ENCODE results near the gene RWDD1.

The RWDD1 gene

GRCh38 chr6:116570856-116571682 is at the start of gene RWDD1:
Gene RWDD1, plus strand, starts transcription at chr6:116571504. Its CDS starts 79 bp downstream, at chr6:116571583.
- peak; percentile 90 for DNase-seq

- no peak for DNase-seq
These were observed 48.4 kb upstream of the RWDD1 start for GRCh38 chr6:116522896-116523295.

GRCh38 chr6:116524236-116524635 is 47.1 kb upstream of the RWDD1 start:
- no peak for DNase-seq

- DNase-seq = no peak
These were observed 43.2 kb upstream of the RWDD1 start for GRCh38 chr6:116528133-116528532.

- DNase-seq = no peak
These were observed 42.5 kb upstream of the RWDD1 start for GRCh38 chr6:116528780-116529179.

GRCh38 chr6:116529466-116530290 is 41.6 kb upstream of the RWDD1 start:
- no peak for DNase-seq

GRCh38 chr6:116530436-116530835 is 40.9 kb upstream of the RWDD1 start:
- peak; percentile 12 for DNase-seq

GRCh38 chr6:116531675-116532570 is 39.4 kb upstream of the RWDD1 start:
- no peak for DNase-seq

GRCh38 chr6:116533233-116533957 is 37.9 kb upstream of the RWDD1 start:
- DNase-seq = no peak

- DNase-seq = no peak
These were observed 36.2 kb upstream of the RWDD1 start for GRCh38 chr6:116535109-116535508.

- DNase-seq = no peak
These were observed 35.1 kb upstream of the RWDD1 start for GRCh38 chr6:116536216-116536621.

GRCh38 chr6:116542426-116542825 is 28.9 kb upstream of the RWDD1 start:
- no peak for DNase-seq

GRCh38 chr6:116543149-116543548 is 28.2 kb upstream of the RWDD1 start:
- DNase-seq = no peak

GRCh38 chr6:116545651-116546050 is 25.7 kb upstream of the RWDD1 start, which contains the start of gene TRAPPC3L:
Gene TRAPPC3L, minus strand, starts transcription at chr6:116545684. Its CDS starts 170 bp downstream, at chr6:116545514.
- DNase-seq = no peak

GRCh38 chr6:116547358-116547757 is 23.9 kb upstream of the RWDD1 start:
- no peak for DNase-seq

- no peak for DNase-seq
These were observed 20.5 kb upstream of the RWDD1 start for GRCh38 chr6:116550796-116551195.

GRCh38 chr6:116553451-116553850 is 17.9 kb upstream of the RWDD1 start, which contains the start of gene CALHM4:
Gene CALHM4, plus strand, starts transcription at chr6:116553751. Its CDS starts 43 bp downstream, at chr6:116553794.
- DNase-seq = no peak

- DNase-seq = no peak
These were observed 15.2 kb upstream of the RWDD1 start for GRCh38 chr6:116556065-116556464.

GRCh38 chr6:116556814-116557415 is 14.4 kb upstream of the RWDD1 start:
- no peak for DNase-seq

- DNase-seq = no peak
These were observed 13.4 kb upstream of the RWDD1 start for GRCh38 chr6:116557893-116558292.

GRCh38 chr6:116560130-116560529 is 11.2 kb upstream of the RWDD1 start:
- no peak for DNase-seq

Measured in NCI-H2107 (cell line).